H9 (cell line): ENCODE results near the gene USH2A. TPM values are rescaled to one million over a fixed set of nuclear protein-coding genes. Genes with fewer than 3 reads are reported as not detected.

Experiments
- DNase-seq: peaks from one replicate; pipeline ENCODE4 v3.0.0-alpha.2; 2017
- H2AFZ ChIP-seq: one replicate; pipeline ENCODE4 v1.6.1; 2013; ENCODE audit warnings: mild to moderate bottlenecking, low read length, control low read depth, moderate library complexity
- H2AK5ac ChIP-seq: 2 replicates; pipeline ENCODE4 v1.6.1; 2013; ENCODE audit warnings: low read length, control low read depth, mixed read lengths; ENCODE audit not compliant: insufficient read length
- H2BK120ac ChIP-seq: one replicate; pipeline ENCODE4 v1.6.1; 2013; ENCODE audit warnings: low read depth, mild to moderate bottlenecking, low read length, control low read depth, inconsistent platforms; ENCODE audit not compliant: poor library complexity, severe bottlenecking
- H2BK12ac ChIP-seq: 2 replicates; pipeline ENCODE4 v1.6.1; 2013; ENCODE audit warnings: low read length, control low read depth, mixed read lengths, low read depth; ENCODE audit not compliant: insufficient read length
- H2BK15ac ChIP-seq: 2 replicates; pipeline ENCODE4 v1.6.1; 2013; ENCODE audit warnings: low read depth, low read length, control low read depth
- H2BK20ac ChIP-seq: one replicate; pipeline ENCODE4 v1.6.1; 2013; ENCODE audit warnings: low read depth, mild to moderate bottlenecking, low read length, control low read depth, inconsistent platforms; ENCODE audit not compliant: poor library complexity, severe bottlenecking
- H2BK5ac ChIP-seq: 2 replicates; pipeline ENCODE4 v1.6.1; 2013; ENCODE audit warnings: low read length, control low read depth, mixed read lengths; ENCODE audit not compliant: insufficient read length
- H3K14ac ChIP-seq: 2 replicates; pipeline ENCODE4 v1.6.1; 2013; ENCODE audit warnings: low read length, control low read depth; ENCODE audit not compliant: insufficient read depth
- H3K18ac ChIP-seq: 2 replicates; pipeline ENCODE4 v1.6.1; 2013; ENCODE audit warnings: low read depth, mild to moderate bottlenecking, mixed read lengths, low read length, control low read depth; ENCODE audit not compliant: insufficient read length
- H3K23ac ChIP-seq: 2 replicates; pipeline ENCODE4 v1.6.1; 2013; ENCODE audit warnings: low read length, control low read depth, mixed read lengths, low read depth; ENCODE audit not compliant: insufficient read length
- H3K23me2 ChIP-seq: 2 replicates; pipeline ENCODE4 v1.6.1; 2013; ENCODE audit warnings: low read depth, mild to moderate bottlenecking, mixed read lengths, low read length, control low read depth; ENCODE audit not compliant: insufficient read length, poor library complexity, severe bottlenecking
- H3K27ac ChIP-seq: 2 replicates; pipeline ENCODE4 v1.5.1; 2013; ENCODE audit warnings: low read length, control low read depth, mixed read lengths, low read depth; ENCODE audit not compliant: insufficient read length
- H3K27me3 ChIP-seq: 2 replicates; pipeline ENCODE4 v1.6.1; 2013; ENCODE audit warnings: low read length, control low read depth, inconsistent platforms; ENCODE audit not compliant: insufficient read depth
- H3K4ac ChIP-seq: 2 replicates; pipeline ENCODE4 v1.6.1; 2013; ENCODE audit warnings: low read depth, mild to moderate bottlenecking, control low read depth, inconsistent platforms, low read length, moderate library complexity
- H3K4me1 ChIP-seq: 2 replicates; pipeline ENCODE4 v1.6.1; 2013; ENCODE audit warnings: low read length, control low read depth, inconsistent platforms; ENCODE audit not compliant: insufficient read depth
- H3K4me2 ChIP-seq: 2 replicates; pipeline ENCODE4 v1.6.1; 2013; ENCODE audit warnings: low read length, control low read depth, mixed read lengths; ENCODE audit not compliant: insufficient read length, insufficient read depth
- H3K56ac ChIP-seq: 2 replicates; pipeline ENCODE4 v1.6.1; 2013; ENCODE audit warnings: low read depth, mild to moderate bottlenecking, mixed read lengths, low read length, control low read depth; ENCODE audit not compliant: insufficient read length
- H3K79me1 ChIP-seq: 2 replicates; pipeline ENCODE4 v1.6.1; 2013; ENCODE audit warnings: low read depth, mild to moderate bottlenecking, moderate library complexity, low read length, control low read depth, inconsistent platforms; ENCODE audit not compliant: insufficient read depth, poor library complexity, severe bottlenecking
- H3K79me2 ChIP-seq: 2 replicates; pipeline ENCODE4 v1.6.1; 2013; ENCODE audit warnings: low read length, control low read depth, inconsistent platforms; ENCODE audit not compliant: insufficient read depth
- H3K9ac ChIP-seq: 2 replicates; pipeline ENCODE4 v1.6.1; 2013; ENCODE audit warnings: low read length, control low read depth, mixed read lengths; ENCODE audit not compliant: insufficient read length; ENCODE audit errors: extremely low read depth
- H3K9me3 ChIP-seq: one replicate; pipeline ENCODE4 v1.6.1; 2013; ENCODE audit warnings: low read depth, low read length, inconsistent platforms; ENCODE audit not compliant: control insufficient read depth
- H3T11ph ChIP-seq: one replicate; pipeline ENCODE4 v1.6.1; 2013; ENCODE audit warnings: mild to moderate bottlenecking, low read length, control low read depth, inconsistent platforms
- H4K20me1 ChIP-seq: one replicate; pipeline ENCODE4 v1.6.1; 2013; ENCODE audit not compliant: control insufficient read depth, insufficient read length, insufficient read depth
- H4K5ac ChIP-seq: 2 replicates; pipeline ENCODE4 v1.6.1; 2013; ENCODE audit warnings: low read depth, mild to moderate bottlenecking, mixed read lengths, low read length, control low read depth; ENCODE audit not compliant: insufficient read length
- H4K8ac ChIP-seq: replicated peaks from 2 replicates; pipeline ENCODE4 v1.6.1; 2013; ENCODE audit warnings: low read length, control low read depth, mixed read lengths, low read depth; ENCODE audit not compliant: insufficient read length
- H4K91ac ChIP-seq: 2 replicates; pipeline ENCODE4 v1.6.1; 2013; ENCODE audit warnings: low read depth, mild to moderate bottlenecking, moderate library complexity, mixed read lengths, low read length, control low read depth; ENCODE audit not compliant: insufficient read length
- H3K27ac Mint-ChIP-seq, 3 experiments: 2 replicates in 2 of 3; 3 replicates in 1 of 3; pipeline ENCODE4 v1.8.0; 2020 to 2021; ENCODE audit warnings: mixed read lengths in 3 of 3, mild to moderate bottlenecking in 1 of 3, moderate library complexity in 1 of 3
- H3K27me3 Mint-ChIP-seq: 2 replicates; pipeline ENCODE4 v1.8.0; 2021; ENCODE audit warnings: low read depth, mild to moderate bottlenecking, moderate library complexity, mixed read lengths
- H3K36me3 Mint-ChIP-seq, 3 experiments: 2 replicates in 2 of 3; 3 replicates in 1 of 3; pipeline ENCODE4 v1.8.0; 2020 to 2021; ENCODE audit warnings: low read depth in 3 of 3, mixed read lengths in 3 of 3; ENCODE audit not compliant: insufficient read depth in 1 of 3
- H3K4me1 Mint-ChIP-seq, 2 experiments: 2 replicates each; pipeline ENCODE4 v1.8.0; 2020; ENCODE audit warnings: mixed read lengths in 2 of 2
- H3K4me3 Mint-ChIP-seq, 2 experiments: 2 replicates in 1 of 2; 3 replicates in 1 of 2; pipeline ENCODE4 v1.8.0; 2020 to 2021; ENCODE audit warnings: mild to moderate bottlenecking in 2 of 2, mixed read lengths in 2 of 2, moderate library complexity in 1 of 2
- H3K9me3 Mint-ChIP-seq, 2 experiments: 2 replicates in 1 of 2; 3 replicates in 1 of 2; pipeline ENCODE4 v1.8.0; 2020; ENCODE audit warnings: mild to moderate bottlenecking in 2 of 2, mixed read lengths in 2 of 2, moderate library complexity in 1 of 2
- CTCF ChIP-seq: fragments of 200-600 bp; sonication (generic); conservative IDR thresholded peaks from 3 replicates; pipeline ENCODE4 v1.8.0; 2021; ENCODE audit warnings: antibody characterized with exemption, mild to moderate bottlenecking
- WGBS: extraction: QIAGEN DNeasy Blood & Tissue Kit; methylation state at CpG from one replicate; pipeline ENCODE4 v1.1.7; 2013; ENCODE audit warnings: missing lambda C conversion rate, low lambda C conversion rate, mixed read lengths; ENCODE audit not compliant: insufficient read length; ENCODE audit errors: extremely low coverage; 5-methylcytosine and 5-hydroxymethylcytosine counted together
- total RNA-seq: library from RNA; stranded (reverse); gene quantifications from 2 replicates; pipeline ENCODE4 v1.2.1, GENCODE V29; 2021

Gene USH2A
- total RNA-seq, 1 experiment from 2014 or later, result 0.11 TPM

- H3K9me3 Mint-ChIP-seq, result no peaks in the 10 kb centered on the region
Observed at GRCh38 chr1:216200941-216201340, 222.3 kb downstream of the USH2A start.

More at GRCh38 chr1:216200941-216201340, 222.3 kb downstream of the USH2A start:
- Histone ChIP-seq H2BK20ac (no peak overlapping the region), H3T11ph (no peak overlapping the region), H4K8ac (no peak overlapping the region), H3K4ac (no peak overlapping the region), H3K4me2 (no peak overlapping the region), H2BK120ac (no peak overlapping the region), H2BK5ac (no peak overlapping the region), H2AFZ (no peak overlapping the region), H3K14ac (no peak overlapping the region), H3K18ac (no peak overlapping the region), H4K5ac (no peak overlapping the region), H3K27ac (no peak overlapping the region), H3K79me1 (no peaks in the 10 kb centered on the region), H3K79me2 (no peaks in the 10 kb centered on the region), H3K27me3 (no peaks in the 10 kb centered on the region), H2AK5ac (no peak overlapping the region), H3K4me1 (no peaks in the 10 kb centered on the region), H4K91ac (no peak overlapping the region), H4K20me1 (no peaks in the 10 kb centered on the region), H3K9me3 (no peaks in the 10 kb centered on the region), H3K23ac (no peak overlapping the region), H2BK15ac (no peak overlapping the region), H3K56ac (no peak overlapping the region), H2BK12ac (no peak overlapping the region), H3K23me2 (no peaks in the 10 kb centered on the region), H3K9ac (no peak overlapping the region)
- WGBS, result no CpG with 5 or more reads among the region's 3 CpGs
- H3K36me3 Mint-ChIP-seq, result no peaks in the 10 kb centered on the region
- no peak for DNase-seq
- no peak overlapping the region for H3K4me3 Mint-ChIP-seq
- no peaks in the 10 kb centered on the region for H3K27me3 Mint-ChIP-seq
- TF ChIP-seq CTCF, result no peak
- peaks cover 0 to 2% of the 10 kb centered on the region in 2 experiments; a peak in 1 of 4 replicates for H3K4me1 Mint-ChIP-seq
- H3K27ac Mint-ChIP-seq, result no peak overlapping the region
